GM19328 (cell line): Measurements from ENCODE around the gene ZBTB1.
"Not testable (repeated sequence)": the region's sequence is repeated elsewhere in the genome, so short reads cannot be mapped to it uniquely, and the experiment has no call there.

ENCODE experiments used
- ATAC-seq: cut with Tn5 transposase; IDR thresholded peaks from one replicate; pipeline ENCODE4 v1.9.1; 2021; ENCODE audit warnings: mild to moderate bottlenecking, moderate library complexity; ENCODE audit not compliant: unreplicated experiment

The ZBTB1 gene

GRCh38 chr14:64522591-64523355, 18.2 kb downstream of the ZBTB1 start:
- ATAC-seq = no peak

- ATAC-seq = no peak
These were observed 20.8 kb downstream of the ZBTB1 start for GRCh38 chr14:64525354-64525753.

GRCh38 chr14:64531567-64531966, 27.0 kb downstream of the ZBTB1 start:
- no peak for ATAC-seq

- ATAC-seq = no peak
These were observed 32.1 kb downstream of the ZBTB1 start for GRCh38 chr14:64536488-64537245.

GRCh38 chr14:64540208-64541202, 35.9 kb downstream of the ZBTB1 start, which contains the start of gene HSPA2:
TSS of gene HSPA2 (plus strand) at chr14:64540741. CDS start at chr14:64540850, 109 bp downstream.
- peak; percentile 93 for ATAC-seq

DNA sequence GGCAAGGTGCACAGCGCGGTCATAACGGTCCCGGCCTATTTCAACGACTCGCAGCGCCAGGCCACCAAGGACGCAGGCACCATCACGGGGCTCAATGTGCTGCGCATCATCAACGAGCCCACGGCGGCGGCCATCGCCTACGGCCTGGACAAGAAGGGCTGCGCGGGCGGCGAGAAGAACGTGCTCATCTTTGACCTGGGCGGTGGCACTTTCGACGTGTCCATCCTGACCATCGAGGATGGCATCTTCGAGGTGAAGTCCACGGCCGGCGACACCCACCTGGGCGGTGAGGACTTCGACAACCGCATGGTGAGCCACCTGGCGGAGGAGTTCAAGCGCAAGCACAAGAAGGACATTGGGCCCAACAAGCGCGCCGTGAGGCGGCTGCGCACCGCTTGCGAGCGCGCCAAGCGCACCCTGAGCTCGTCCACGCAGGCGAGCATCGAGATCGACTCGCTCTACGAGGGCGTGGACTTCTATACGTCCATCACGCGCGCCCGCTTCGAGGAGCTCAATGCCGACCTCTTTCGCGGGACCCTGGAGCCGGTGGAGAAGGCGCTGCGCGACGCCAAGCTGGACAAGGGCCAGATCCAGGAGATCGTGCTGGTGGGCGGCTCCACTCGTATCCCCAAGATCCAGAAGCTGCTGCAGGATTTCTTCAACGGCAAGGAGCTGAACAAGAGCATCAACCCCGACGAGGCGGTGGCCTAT, 36.8 kb downstream of the ZBTB1 start:
- no peak for ATAC-seq

- ATAC-seq = no peak
These were observed 37.6 kb downstream of the ZBTB1 start for GRCh38 chr14:64541972-64542835.

DNA sequence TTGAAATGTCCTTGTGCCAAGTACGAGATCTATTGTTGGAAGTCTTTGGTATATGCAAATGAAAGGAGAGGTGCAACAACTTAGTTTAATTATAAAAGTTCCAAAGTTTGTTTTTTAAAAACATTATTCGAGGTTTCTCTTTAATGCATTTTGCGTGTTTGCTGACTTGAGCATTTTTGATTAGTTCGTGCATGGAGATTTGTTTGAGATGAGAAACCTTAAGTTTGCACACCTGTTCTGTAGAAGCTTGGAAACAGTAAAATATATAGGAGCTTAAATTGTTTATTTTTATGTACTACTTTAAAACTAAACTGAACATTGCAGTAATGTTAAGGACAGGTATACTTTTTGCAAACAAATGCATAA, 38.2 kb downstream of the ZBTB1 start:
- ATAC-seq = no peak

- no peak for ATAC-seq
These were observed 40.2 kb downstream of the ZBTB1 start for GRCh38 chr14:64544607-64545312.

DNA sequence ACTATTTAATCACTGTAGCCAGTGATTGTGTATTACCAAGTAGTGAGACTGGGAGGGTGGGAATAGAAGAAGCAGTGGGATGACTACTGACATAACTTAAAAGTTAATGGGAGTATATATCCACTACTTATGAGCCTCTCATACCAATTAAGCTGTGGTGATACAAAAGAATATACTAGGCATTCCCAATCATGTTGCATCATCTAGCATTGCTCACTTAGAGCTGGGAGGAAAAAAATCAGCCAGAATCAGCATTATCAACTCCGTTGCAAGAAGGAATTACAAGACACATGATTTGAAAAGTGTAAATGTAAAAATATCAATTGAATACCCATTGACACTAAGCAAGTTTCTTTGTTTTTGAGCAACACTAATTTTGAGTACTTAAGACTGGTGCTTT, 44.4 kb downstream of the ZBTB1 start:
- no peak for ATAC-seq

DNA sequence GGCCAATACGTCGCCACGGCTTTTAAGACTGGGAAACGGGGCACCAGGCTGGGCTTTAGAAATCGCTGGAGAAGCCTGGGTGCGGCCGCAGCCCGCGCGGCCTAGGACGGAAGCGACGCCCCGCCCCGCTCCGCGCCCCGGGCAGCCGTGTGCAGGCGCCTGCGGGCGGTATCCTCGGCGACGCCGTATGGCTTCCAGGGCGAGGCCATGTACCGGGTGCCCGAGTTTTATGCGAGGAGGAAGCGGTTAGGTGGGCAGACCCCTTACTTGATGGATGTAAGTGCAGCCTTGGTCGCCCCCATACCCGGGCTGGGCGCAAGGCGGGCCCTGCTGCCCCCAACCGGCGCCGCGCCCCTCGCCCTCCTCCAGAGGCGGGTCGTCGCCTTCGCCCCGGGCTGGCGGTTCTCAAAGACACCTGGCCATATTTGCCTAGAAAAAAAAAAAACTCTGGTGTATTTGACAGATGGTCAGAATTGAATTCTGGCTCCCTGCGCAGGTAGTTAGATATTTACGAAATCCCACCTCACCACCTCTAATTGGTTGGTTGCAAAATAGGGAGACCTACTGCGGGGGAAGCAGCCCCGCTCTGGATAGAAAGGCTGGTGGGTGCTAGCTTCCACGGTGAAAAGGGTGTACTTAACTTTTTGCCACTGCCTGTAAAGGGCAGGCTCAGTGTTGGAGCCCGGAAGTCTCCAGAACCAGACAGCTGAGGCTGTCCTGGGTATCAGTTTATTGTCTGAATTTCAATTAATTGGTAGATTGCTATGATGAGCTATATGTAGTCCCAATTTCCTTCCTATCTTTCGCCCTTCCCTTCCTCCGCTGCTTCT, 45.4 kb downstream of the ZBTB1 start, which contains the start of gene PPP1R36:
PPP1R36 (plus strand) TSS at position 171 of the 830 bp plus-strand sequence; CDS start at position 208, 37 bp downstream.
- no peak for ATAC-seq

GRCh38 chr14:64550621-64551333, 46.2 kb downstream of the ZBTB1 start:
- no peak for ATAC-seq

DNA sequence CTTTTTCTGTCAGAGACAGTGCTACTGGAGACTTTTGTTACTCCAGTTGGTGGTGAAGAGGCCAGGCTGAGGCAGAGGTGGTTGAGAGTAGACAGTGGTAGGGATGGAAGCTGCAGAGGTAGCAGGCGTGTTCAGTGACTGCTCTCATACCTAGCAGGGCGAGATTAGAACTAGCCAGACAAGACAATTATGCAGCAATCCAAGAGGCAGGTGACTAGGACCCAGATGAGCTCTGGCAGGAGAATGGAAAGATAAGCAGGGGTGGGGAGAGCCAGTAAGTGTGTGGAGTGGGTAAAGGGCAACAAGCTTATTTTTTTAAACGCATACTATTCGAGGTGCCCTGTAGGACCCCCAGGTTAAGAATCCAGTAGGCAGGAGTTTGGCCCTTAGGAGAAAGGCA, 50.0 kb downstream of the ZBTB1 start:
- no peak for ATAC-seq

GRCh38 chr14:64556526-64556925, 52.0 kb downstream of the ZBTB1 start:
- no peak for ATAC-seq

DNA sequence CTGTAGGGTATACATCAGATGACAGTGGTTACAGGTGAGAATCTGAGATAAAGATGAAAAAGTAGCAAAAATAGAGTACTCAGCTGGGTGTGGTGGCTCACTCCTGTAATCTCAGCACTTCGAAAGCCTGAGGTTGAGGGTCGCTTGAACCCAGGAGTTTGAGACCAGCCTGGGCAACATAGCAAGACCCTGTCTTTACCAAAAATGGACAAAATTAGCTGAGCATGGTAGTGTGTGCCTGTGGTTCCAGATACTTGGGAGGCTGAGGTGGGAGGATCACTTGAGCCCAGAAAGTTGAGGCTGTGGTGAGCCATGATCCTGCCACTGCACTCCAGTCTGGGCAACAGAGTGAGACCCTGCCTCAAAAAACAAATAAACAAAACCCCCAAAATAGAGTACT, 53.6 kb downstream of the ZBTB1 start:
- not testable (repeated sequence) for ATAC-seq

- no peak for ATAC-seq
These were observed 57.1 kb downstream of the ZBTB1 start for GRCh38 chr14:64561631-64562030.

DNA sequence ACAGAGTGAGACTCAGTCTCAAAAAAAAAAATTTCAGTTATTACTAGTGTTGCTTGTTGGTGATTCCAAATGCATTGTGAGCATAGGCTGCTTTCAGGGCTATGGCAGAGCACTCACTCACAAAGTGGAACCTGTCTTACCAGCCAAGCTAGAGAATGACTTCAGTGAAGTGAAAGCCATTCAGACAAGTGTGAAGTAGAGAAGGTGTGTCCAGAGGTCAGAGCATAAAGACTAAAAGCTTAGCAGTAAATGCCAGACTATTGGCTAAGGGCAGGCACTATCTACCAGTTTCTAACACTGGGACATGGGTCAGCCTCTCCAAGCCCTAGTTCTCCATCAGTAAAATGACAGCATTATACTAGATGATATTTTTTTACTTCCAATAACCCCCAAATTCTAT, 57.9 kb downstream of the ZBTB1 start:
- ATAC-seq = no peak
